Measurements from ENCODE around the gene NAPG. TPM values are rescaled to one million over a fixed set of nuclear protein-coding genes. Genes with fewer than 3 reads are reported as not detected.
"Not testable (repeated sequence)": the region's sequence is repeated elsewhere in the genome, so short reads cannot be mapped to it uniquely, and the experiment has no call there.

The NAPG gene
- total and polyA plus RNA-seq, 7 donors = 15.0 to 43.5 (median 33.7) TPM

GRCh38 chr18:10497206-10497749 is 28.5 kb upstream of the NAPG start:
- TF ChIP-seq POLR2A (IDR thresholded peaks at IDR 0.05) (no peak), EP300 (IDR thresholded peaks at IDR 0.05) (no peak), POLR2AphosphoS5 (IDR thresholded peaks at IDR 0.05) (no peak), CTCF (IDR thresholded peaks at IDR 0.05) (no peak)
- no peak for DNase-seq
- Histone ChIP-seq H3K27ac (no peak overlapping the region), H3K4me3 (no peak overlapping the region), H3K9me3 (no peaks in the 10 kb centered on the region), H3K4me1 (no peaks in the 10 kb centered on the region), H3K36me3 (no peaks in the 10 kb centered on the region), H3K27me3 (no peaks in the 10 kb centered on the region)
- intact Hi-C loops (cut with DNase I) = no loop called here

- WGBS, 2 donors = 58 to 81% methylated on average over 6 of the region's 6 CpGs
- intact Hi-C loops (cut with DNase I) = no loop called here
Observed at GRCh38 chr18:10499230-10499629, 26.6 kb upstream of the NAPG start.

GRCh38 chr18:10500038-10500437 is 25.8 kb upstream of the NAPG start:
- 44 to 71% methylated on average over 2 of the region's 2 CpGs for WGBS, 2 donors
- TF ChIP-seq CTCF (IDR thresholded peaks at IDR 0.05) (no peak), POLR2A (IDR thresholded peaks at IDR 0.05) (no peak), EP300 (IDR thresholded peaks at IDR 0.05) (no peak), POLR2AphosphoS5 (IDR thresholded peaks at IDR 0.05) (no peak)
- no peak for DNase-seq
- Histone ChIP-seq H3K4me1 (no peaks in the 10 kb centered on the region), H3K27me3 (no peaks in the 10 kb centered on the region), H3K4me3 (no peak overlapping the region), H3K27ac (no peak overlapping the region), H3K36me3 (no peaks in the 10 kb centered on the region), H3K9me3 (peaks cover 0 to 7% (median 3%) of the 10 kb centered on the region in 4 donors)
- intact Hi-C loops (cut with DNase I) = no loop called here

More at GRCh38 chr18:10499230-10499629, 26.6 kb upstream of the NAPG start:
- Histone ChIP-seq H3K36me3 (no peaks in the 10 kb centered on the region), H3K9me3 (no peaks in the 10 kb centered on the region), H3K4me3 (no peak overlapping the region), H3K4me1 (no peaks in the 10 kb centered on the region), H3K27ac (no peak overlapping the region), H3K27me3 (no peaks in the 10 kb centered on the region)
- DNase-seq = no peak
- TF ChIP-seq POLR2AphosphoS5 (IDR thresholded peaks at IDR 0.05) (no peak), POLR2A (IDR thresholded peaks at IDR 0.05) (no peak), CTCF (IDR thresholded peaks at IDR 0.05) (no peak), EP300 (IDR thresholded peaks at IDR 0.05) (no peak)

- Histone ChIP-seq H3K9me3 (peaks cover 0 to 10% (median 4%) of the 10 kb centered on the region in 4 donors), H3K4me1 (no peaks in the 10 kb centered on the region), H3K4me3 (no peak overlapping the region), H3K36me3 (no peaks in the 10 kb centered on the region), H3K27ac (no peak overlapping the region), H3K27me3 (no peaks in the 10 kb centered on the region)
- intact Hi-C loops (cut with DNase I) = no loop called here
- 85% methylated on average over 1 of the region's 1 CpG for WGBS, 2 donors
- no peak for DNase-seq
- TF ChIP-seq CTCF (IDR thresholded peaks at IDR 0.05) (no peak), POLR2A (IDR thresholded peaks at IDR 0.05) (no peak), POLR2AphosphoS5 (IDR thresholded peaks at IDR 0.05) (no peak), EP300 (IDR thresholded peaks at IDR 0.05) (no peak)
Observed at GRCh38 chr18:10504723-10505122, 21.1 kb upstream of the NAPG start.

- H3K27me3 ChIP-seq; H3K4me1 ChIP-seq; DNase-seq; intact Hi-C loops (cut with DNase I); H3K27ac ChIP-seq; H3K4me3 ChIP-seq; H3K36me3 ChIP-seq: not testable (repeated sequence)
- peaks cover 0 to 10% (median 4%) of the 10 kb centered on the region in 4 donors for H3K9me3 ChIP-seq
- 88 to 93% methylated on average over 19 of the region's 19 CpGs for WGBS, 2 donors
Observed at GRCh38 chr18:10505892-10506291, 19.9 kb upstream of the NAPG start.
